ENCODE data around the gene TENM4.

TENM4 gene

GRCh38 chr11:79466411-79466810 is 25.6 kb upstream of the TENM4 start:
- ATAC-seq (replicated peaks) (no peak), DNase-seq (no peak)
- no peaks in the 10 kb centered on the region for H3K36me3 Mint-ChIP-seq (ENCODE audit: insufficient read depth)
- H3K9me3 Mint-ChIP-seq = peaks cover 2 to 7% of the 10 kb centered on the region in 2 donors
- no peak overlapping the region for H3K27ac Mint-ChIP-seq
- peaks cover 0 to 9% of the 10 kb centered on the region in 2 donors for H3K27me3 Mint-ChIP-seq
- no peak overlapping the region for H3K4me3 Mint-ChIP-seq
- H3K4me1 Mint-ChIP-seq (ENCODE audit: low read depth in 2 of 2) = no peaks in the 10 kb centered on the region

DNA sequence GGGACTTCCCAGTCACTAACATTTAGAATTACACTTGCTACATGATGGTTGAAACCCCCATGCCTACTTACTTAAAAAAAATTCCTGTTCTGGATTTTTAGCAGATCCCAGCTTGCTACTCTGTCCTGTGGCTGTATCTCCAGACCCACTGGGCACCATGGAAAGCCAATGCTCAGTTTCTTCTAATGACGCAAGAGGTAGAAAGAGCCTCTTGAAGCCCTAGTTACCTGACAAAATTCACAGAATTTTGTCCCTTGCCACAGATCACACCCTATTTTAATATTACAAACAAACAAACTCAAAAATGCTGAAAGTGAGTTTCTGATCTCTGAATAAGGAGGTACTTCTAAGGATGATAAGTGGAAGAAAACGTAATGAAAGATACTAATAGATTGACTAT is 24.3 kb upstream of the TENM4 start:
- peaks cover 2 to 5% of the 10 kb centered on the region in 2 donors for H3K9me3 Mint-ChIP-seq
- H3K27me3 Mint-ChIP-seq = peaks cover 0 to 7% of the 10 kb centered on the region in 2 donors
- no peaks in the 10 kb centered on the region for H3K36me3 Mint-ChIP-seq (ENCODE audit: insufficient read depth)
- DNase-seq (no peak), ATAC-seq (replicated peaks) (no peak)
- no peak overlapping the region for H3K4me3 Mint-ChIP-seq
- H3K27ac Mint-ChIP-seq = no peak overlapping the region
- H3K4me1 Mint-ChIP-seq (ENCODE audit: low read depth in 2 of 2) = no peaks in the 10 kb centered on the region

- Mint-ChIP-seq H3K27ac (no peak overlapping the region), H3K36me3 (ENCODE audit: insufficient read depth) (no peaks in the 10 kb centered on the region), H3K4me1 (ENCODE audit: low read depth in 2 of 2) (no peaks in the 10 kb centered on the region), H3K27me3 (no peaks in the 10 kb centered on the region), H3K9me3 (peaks cover 0 to 2% of the 10 kb centered on the region in 2 donors), H3K4me3 (no peak overlapping the region)
- ATAC-seq (replicated peaks) = no peak
- DNase-seq = no peak
Measured at GRCh38 chr11:79461666-79462645, 21.1 kb upstream of the TENM4 start.

- H3K4me3 Mint-ChIP-seq = no peak overlapping the region
- DNase-seq (no peak), ATAC-seq (replicated peaks) (no peak)
- H3K27ac Mint-ChIP-seq = no peak overlapping the region
- no peaks in the 10 kb centered on the region for H3K4me1 Mint-ChIP-seq (ENCODE audit: low read depth in 2 of 2)
- H3K36me3 Mint-ChIP-seq (ENCODE audit: insufficient read depth) = no peaks in the 10 kb centered on the region
- peaks cover 4 to 7% of the 10 kb centered on the region in 2 donors for H3K9me3 Mint-ChIP-seq
- H3K27me3 Mint-ChIP-seq = peaks cover 0 to 6% of the 10 kb centered on the region in 2 donors
Measured at GRCh38 chr11:79461144-79461543, 20.3 kb upstream of the TENM4 start.

- Mint-ChIP-seq H3K27me3 (peaks cover 0 to 8% of the 10 kb centered on the region in 2 donors), H3K4me3 (no peak overlapping the region), H3K4me1 (ENCODE audit: low read depth in 2 of 2) (no peaks in the 10 kb centered on the region), H3K9me3 (peaks cover 4 to 7% of the 10 kb centered on the region in 2 donors), H3K27ac (no peak overlapping the region), H3K36me3 (ENCODE audit: insufficient read depth) (no peaks in the 10 kb centered on the region)
- no peak for DNase-seq
- ATAC-seq (replicated peaks) = no peak
Measured at GRCh38 chr11:79458709-79459108, 17.9 kb upstream of the TENM4 start.

GRCh38 chr11:79456501-79456900 is 15.7 kb upstream of the TENM4 start:
- no peak for ATAC-seq (replicated peaks)
- DNase-seq = no peak
- Mint-ChIP-seq H3K27me3 (peaks cover 0 to 8% of the 10 kb centered on the region in 2 donors), H3K27ac (no peak overlapping the region), H3K9me3 (peaks cover 4 to 7% of the 10 kb centered on the region in 2 donors), H3K4me3 (no peak overlapping the region), H3K36me3 (ENCODE audit: insufficient read depth) (no peaks in the 10 kb centered on the region), H3K4me1 (ENCODE audit: low read depth in 2 of 2) (no peaks in the 10 kb centered on the region)

DNA sequence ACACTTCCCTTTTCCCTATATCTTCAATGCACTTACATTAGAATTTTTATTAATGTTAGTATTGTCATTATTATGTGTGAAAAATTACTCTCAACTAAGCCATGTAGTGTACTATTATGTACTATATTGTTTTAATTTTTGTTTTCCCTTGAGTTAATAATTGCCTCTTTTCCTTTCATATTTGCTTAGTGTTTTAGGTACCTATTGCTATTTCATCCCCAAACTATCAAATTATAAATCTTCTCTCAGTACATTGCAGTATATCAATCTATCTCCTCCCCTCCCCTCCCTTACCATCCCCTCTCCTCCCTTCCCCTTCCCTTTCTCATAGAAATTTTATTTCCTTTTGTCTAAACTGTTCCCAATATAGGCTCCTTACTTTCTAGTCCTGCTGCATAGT is 12.8 kb upstream of the TENM4 start:
- Mint-ChIP-seq H3K9me3 (peaks cover 3 to 7% of the 10 kb centered on the region in 2 donors), H3K4me1 (ENCODE audit: low read depth in 2 of 2) (no peaks in the 10 kb centered on the region), H3K36me3 (ENCODE audit: insufficient read depth) (no peaks in the 10 kb centered on the region), H3K27ac (no peak overlapping the region), H3K27me3 (peaks cover 0 to 8% of the 10 kb centered on the region in 2 donors), H3K4me3 (no peak overlapping the region)
- no peak for ATAC-seq (replicated peaks)
- no peak for DNase-seq

DNA sequence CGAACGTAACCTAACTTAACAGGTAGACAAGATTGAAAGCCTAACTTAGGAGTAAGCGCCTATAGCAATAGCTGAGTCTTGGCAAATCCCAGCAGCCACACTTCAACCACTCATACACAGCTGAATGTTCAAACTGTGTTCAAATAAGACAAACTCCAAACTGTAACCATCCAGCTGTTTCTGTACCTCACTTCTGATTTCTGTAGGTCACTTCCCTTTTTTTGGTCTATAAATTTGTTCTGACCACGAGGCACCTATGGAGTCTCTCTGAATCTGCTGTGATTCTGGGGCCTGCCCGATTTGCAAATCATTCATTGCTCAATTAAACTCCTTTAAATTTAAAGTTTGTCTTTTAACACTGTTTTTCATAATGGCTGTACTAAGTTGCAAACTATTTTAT is 8.2 kb upstream of the TENM4 start:
- no peak overlapping the region for H3K27ac Mint-ChIP-seq
- no peaks in the 10 kb centered on the region for H3K27me3 Mint-ChIP-seq
- ATAC-seq (replicated peaks) = no peak
- no peaks in the 10 kb centered on the region for H3K4me1 Mint-ChIP-seq (ENCODE audit: low read depth in 2 of 2)
- no peaks in the 10 kb centered on the region for H3K9me3 Mint-ChIP-seq
- no peak for DNase-seq
- H3K36me3 Mint-ChIP-seq (ENCODE audit: insufficient read depth) = no peaks in the 10 kb centered on the region
- no peak overlapping the region for H3K4me3 Mint-ChIP-seq

GRCh38 chr11:79447038-79447786 is 6.4 kb upstream of the TENM4 start:
- H3K9me3 Mint-ChIP-seq = no peaks in the 10 kb centered on the region
- DNase-seq (no peak), ATAC-seq (replicated peaks) (no peak)
- H3K27ac Mint-ChIP-seq = no peak overlapping the region
- H3K4me3 Mint-ChIP-seq = no peak overlapping the region
- H3K4me1 Mint-ChIP-seq (ENCODE audit: low read depth in 2 of 2) = no peaks in the 10 kb centered on the region
- H3K36me3 Mint-ChIP-seq (ENCODE audit: insufficient read depth) = no peaks in the 10 kb centered on the region
- peaks cover 7 to 14% of the 10 kb centered on the region in 2 donors for H3K27me3 Mint-ChIP-seq

- no peak for ATAC-seq (replicated peaks)
- DNase-seq = no peak
- Mint-ChIP-seq H3K4me1 (ENCODE audit: low read depth in 2 of 2) (peaks cover 0 to 5% of the 10 kb centered on the region in 2 donors), H3K9me3 (peaks cover 0 to 3% of the 10 kb centered on the region in 2 donors), H3K36me3 (ENCODE audit: insufficient read depth) (no peaks in the 10 kb centered on the region), H3K27me3 (peaks cover 24 to 29% of the 10 kb centered on the region in 2 donors), H3K4me3 (no peak overlapping the region), H3K27ac (no peak overlapping the region)
Measured at GRCh38 chr11:79444923-79445322, 4.1 kb upstream of the TENM4 start.

DNA sequence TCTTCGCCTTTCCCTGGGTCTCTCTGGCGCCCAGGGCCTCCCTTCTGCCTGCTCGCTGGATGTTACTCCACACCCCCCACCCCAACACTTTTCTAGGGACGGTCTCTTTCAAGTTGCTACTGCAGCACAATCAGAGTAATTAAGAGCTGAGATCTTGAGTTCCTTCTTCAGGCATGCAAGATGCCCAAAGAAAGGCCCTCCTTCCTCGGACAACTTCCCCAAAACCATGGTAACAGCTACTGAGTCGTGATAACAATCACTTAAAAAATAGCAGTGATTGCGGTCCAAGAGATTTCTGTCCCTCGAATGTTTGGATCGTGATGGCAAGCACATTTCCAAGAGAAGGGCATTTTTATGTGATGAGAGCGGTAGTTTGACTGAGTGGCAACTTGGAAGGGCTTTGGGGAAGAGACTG is 638 bp upstream of the TENM4 start:
- Mint-ChIP-seq H3K36me3 (ENCODE audit: insufficient read depth) (no peaks in the 10 kb centered on the region), H3K4me1 (ENCODE audit: low read depth in 2 of 2) (peaks cover 0 to 5% of the 10 kb centered on the region in 2 donors), H3K4me3 (peak overlapping the region in 1 of 2 donors; percentile 44), H3K27ac (no peak overlapping the region), H3K27me3 (peaks cover 48 to 51% of the 10 kb centered on the region in 2 donors), H3K9me3 (peaks cover 0 to 3% of the 10 kb centered on the region in 2 donors)
- DNase-seq = no peak
- ATAC-seq (replicated peaks) = no peak

- ATAC-seq (replicated peaks) = no peak
- Mint-ChIP-seq H3K4me3 (no peak overlapping the region), H3K4me1 (ENCODE audit: low read depth in 2 of 2) (peaks cover 0 to 5% of the 10 kb centered on the region in 2 donors), H3K27me3 (peaks cover 56 to 61% of the 10 kb centered on the region in 2 donors), H3K27ac (no peak overlapping the region), H3K36me3 (ENCODE audit: insufficient read depth) (no peaks in the 10 kb centered on the region), H3K9me3 (peaks cover 0 to 3% of the 10 kb centered on the region in 2 donors)
- DNase-seq = no peak
Measured at GRCh38 chr11:79439886-79440570, 802 bp downstream of the TENM4 start.

DNA sequence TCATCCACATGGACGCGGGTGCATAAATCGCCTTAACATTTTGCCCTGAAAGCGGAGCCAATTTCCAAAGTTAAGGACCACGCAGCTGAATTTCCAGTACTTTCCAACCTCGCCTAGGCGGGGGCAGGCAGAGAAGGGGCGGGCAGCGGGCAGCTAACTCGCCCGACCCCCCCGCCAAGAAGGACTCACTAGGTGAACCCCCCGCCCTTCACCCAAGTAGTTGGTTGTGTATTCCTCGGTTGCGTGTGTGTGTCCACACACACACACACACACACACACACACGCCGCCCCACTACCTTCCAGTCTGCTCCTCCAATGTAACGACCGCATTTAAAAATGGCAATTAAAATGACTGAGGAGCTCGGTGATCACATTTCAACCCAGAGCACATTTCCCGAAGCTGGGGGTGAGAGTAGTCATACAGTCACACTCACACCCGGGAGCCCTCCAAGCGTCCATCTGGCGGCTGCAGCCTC is 1.4 kb downstream of the TENM4 start:
- H3K27me3 Mint-ChIP-seq = peaks cover 56 to 63% of the 10 kb centered on the region in 2 donors
- H3K36me3 Mint-ChIP-seq (ENCODE audit: insufficient read depth) = no peaks in the 10 kb centered on the region
- H3K9me3 Mint-ChIP-seq = peaks cover 0 to 3% of the 10 kb centered on the region in 2 donors
- H3K4me1 Mint-ChIP-seq (ENCODE audit: low read depth in 2 of 2) = peaks cover 0 to 5% of the 10 kb centered on the region in 2 donors
- DNase-seq = no peak
- no peak for ATAC-seq (replicated peaks)
- no peak overlapping the region for H3K27ac Mint-ChIP-seq
- no peak overlapping the region for H3K4me3 Mint-ChIP-seq

Data from effector memory CD8-positive, alpha-beta T cell (primary cell).